Panc1 (cell line): ENCODE results near the gene NHP2. TPM values are rescaled to one million over a fixed set of nuclear protein-coding genes. Genes with fewer than 3 reads are reported as not detected.

Experiments
- ATAC-seq: fragments of 200-7000 bp; cut with Tn5 transposase; 2 replicates; pipeline ENCODE4 v1.9.1; 2020; ENCODE audit warnings: mild to moderate bottlenecking, moderate library complexity
- BruUV-seq: library from RNA; stranded (reverse); fragments of 400-500 nt; replicated peaks from 2 replicates; lab custom pipeline; 2021; lab: Mats Ljungman, UMichigan
- CTCF ChIA-PET: fragments of 300-600 bp; sonication (Branson Sonifier 250); formaldehyde crosslinking; loops from one replicate; lab custom pipeline; 2022; ENCODE audit warnings: antibody characterized with exemption; lab: Charles Lee
- POLR2A ChIA-PET: fragments of 300-600 bp; sonication (Branson Sonifier 250); formaldehyde crosslinking; loops from one replicate; lab custom pipeline; 2022; ENCODE audit warnings: antibody characterized with exemption; lab: Charles Lee
- DNase-seq: peaks from one replicate; pipeline ENCODE4 v3.0.0-alpha.2; 2010; ENCODE audit warnings: low read depth, low spot score
- H3K27ac ChIP-seq: 2 replicates; pipeline ENCODE4 v1.5.1; 2011; ENCODE audit warnings: mild to moderate bottlenecking, low read length, inconsistent platforms
- H3K27me3 ChIP-seq: fragments of 200-500 bp; sonication (Bioruptor generic); 2 replicates; pipeline ENCODE4 v1.6.0; 2014; ENCODE audit warnings: low read length, inconsistent platforms; ENCODE audit not compliant: control insufficient read depth, insufficient read depth
- H3K36me3 ChIP-seq: fragments of 200-500 bp; sonication (Bioruptor generic); 2 replicates; pipeline ENCODE4 v1.5.1; 2014; ENCODE audit warnings: inconsistent platforms, mild to moderate bottlenecking, low read length, moderate library complexity; ENCODE audit not compliant: control insufficient read depth, insufficient read depth
- H3K4me1 ChIP-seq: 2 replicates; pipeline ENCODE4 v1.5.1; 2011; ENCODE audit warnings: inconsistent platforms, mild to moderate bottlenecking, low read length, moderate library complexity; ENCODE audit not compliant: control insufficient read depth, insufficient read depth
- H3K4me3 ChIP-seq, 2 experiments: 2 replicates each; pipeline ENCODE4 v1.5.1; 2011 to 2012; ENCODE audit warnings: low read depth in 2 of 2, low read length in 2 of 2, mild to moderate bottlenecking in 2 of 2, inconsistent platforms in 1 of 2, moderate library complexity in 1 of 2
- H3K9me3 ChIP-seq: fragments of 200-500 bp; sonication (Bioruptor generic); 2 replicates; pipeline ENCODE4 v1.5.1; 2014; ENCODE audit warnings: low read depth, mild to moderate bottlenecking, inconsistent platforms, low read length, moderate library complexity; ENCODE audit not compliant: control insufficient read depth, insufficient read depth
- CTCF ChIP-seq: fragments of 450-650 bp; IDR thresholded peaks from 2 replicates; pipeline ENCODE4 v1.5.1; 2017; ENCODE audit warnings: mild to moderate bottlenecking
- POLR2AphosphoS5 ChIP-seq: IDR thresholded peaks from 2 replicates; pipeline ENCODE4 v1.6.1; 2012; ENCODE audit warnings: mild to moderate bottlenecking, low read depth, low read length, moderate library complexity
- REST ChIP-seq, 2 experiments: IDR thresholded peaks; 2 replicates each; pipeline ENCODE4 v1.6.1; 2011 to 2012; ENCODE audit warnings: low read depth in 2 of 2, control low read depth in 1 of 2, low read length in 1 of 2, mild to moderate bottlenecking in 1 of 2, moderate library complexity in 1 of 2; ENCODE audit not compliant: insufficient read depth in 1 of 2
- SIN3A ChIP-seq: IDR thresholded peaks from 2 replicates; pipeline ENCODE4 v1.6.1; 2012; ENCODE audit warnings: low read depth, mild to moderate bottlenecking, low read length, moderate library complexity, borderline replicate concordance; ENCODE audit not compliant: insufficient read depth
- TCF7L2 ChIP-seq: IDR thresholded peaks from 2 replicates; pipeline ENCODE4 v1.6.1; 2011; ENCODE audit warnings: mild to moderate bottlenecking, low read depth, low read length, inconsistent platforms
- in situ Hi-C: cut with HindIII; loops from 2 replicates; pipeline ENCODE4 v1.10.0; 2016; ENCODE audit warnings: low sequenced_read_pairs, low pct_unique_long_range_greater_than_20kb
- intact Hi-C: fragments of 100-400 bp; cut with micrococcal nuclease; formaldehyde crosslinking; loops from one replicate; pipeline ENCODE4 v1.10.0; 2022; ENCODE audit not compliant: unreplicated experiment
- total RNA-seq: library from RNA; stranded (reverse); gene quantifications from one replicate; pipeline ENCODE4 v1.2.1, GENCODE V29; 2021; ENCODE audit not compliant: unreplicated experiment

NHP2 gene
- total RNA-seq, 1 experiment from 2014 or later, result 239 TPM

GRCh38 chr5:178180141-178180863 lies 26.6 kb upstream of the NHP2 start:
- BruUV-seq, result no TSS peak
- no peak overlapping the region for H3K27ac ChIP-seq
- H3K4me3 ChIP-seq, result no peak overlapping the region
- no peak for ATAC-seq
- in situ Hi-C loops (no loop called here), intact Hi-C loops (no loop called here)
- no peak for DNase-seq
- ChIA-PET POLR2A (no interaction called here), CTCF (no interaction called here)
- H3K4me1 ChIP-seq, result no peaks in the 10 kb centered on the region
- TF ChIP-seq POLR2AphosphoS5, result no peak
- no peak for TF ChIP-seq REST (IDR thresholded peaks at IDR 0.05; ENCODE audit: insufficient read depth in 1 of 2, low read depth in 2 of 2, low read length in 1 of 2)
- no peak for TF ChIP-seq SIN3A
- TF ChIP-seq CTCF, result no peak
- no peak for TF ChIP-seq TCF7L2
- H3K36me3 ChIP-seq, result no peaks in the 10 kb centered on the region
- no peaks in the 10 kb centered on the region for H3K9me3 ChIP-seq
- H3K27me3 ChIP-seq, result no peaks in the 10 kb centered on the region

- in situ Hi-C loops, result no loop called here
- ATAC-seq, result no peak
- Histone ChIP-seq H3K4me3 (no peak overlapping the region), H3K36me3 (no peaks in the 10 kb centered on the region), H3K9me3 (no peaks in the 10 kb centered on the region), H3K27ac (no peak overlapping the region), H3K27me3 (no peaks in the 10 kb centered on the region), H3K4me1 (no peaks in the 10 kb centered on the region)
- no peak for TF ChIP-seq REST (IDR thresholded peaks at IDR 0.05; ENCODE audit: insufficient read depth in 1 of 2, low read depth in 2 of 2, low read length in 1 of 2)
- no peak for TF ChIP-seq SIN3A
- no peak for TF ChIP-seq TCF7L2
- no peak for TF ChIP-seq CTCF
- TF ChIP-seq POLR2AphosphoS5, result no peak
- no TSS peak for BruUV-seq
- intact Hi-C loops, result no loop called here
- DNase-seq, result no peak
- ChIA-PET POLR2A (no interaction called here), CTCF (no interaction called here)
These were observed 23.9 kb upstream of the NHP2 start for GRCh38 chr5:178177569-178177968.
